WTC11 (cell line): ENCODE results near the gene USP15. TPM values are rescaled to one million over a fixed set of nuclear protein-coding genes. Genes with fewer than 3 reads are reported as not detected.

Source experiments
- ATAC-seq: fragments of 200-7000 bp; cut with Tn5 transposase; 2 replicates; pipeline ENCODE4 v1.10.0; 2021; ENCODE audit warnings: mild to moderate bottlenecking, moderate library complexity
- CTCF ChIA-PET: fragments of 300-600 bp; sonication (Branson Sonifier 250); formaldehyde crosslinking; loops from one replicate; lab custom pipeline; 2021; ENCODE audit warnings: antibody characterized with exemption; lab: Charles Lee
- POLR2A ChIA-PET: fragments of 350-600 bp; sonication (Branson Sonifier 250); formaldehyde crosslinking; loops from one replicate; lab custom pipeline; 2021; ENCODE audit warnings: antibody characterized with exemption; lab: Charles Lee
- DNase-seq: peaks from one replicate; pipeline ENCODE4 v3.0.0; 2021; ENCODE audit warnings: low spot score
- H3K27ac Mint-ChIP-seq: 2 replicates; pipeline ENCODE4 v1.8.0; 2021; ENCODE audit warnings: mixed read lengths
- H3K27me3 Mint-ChIP-seq: 2 replicates; pipeline ENCODE4 v1.8.0; 2021; ENCODE audit warnings: low read depth, mild to moderate bottlenecking, moderate library complexity, mixed read lengths
- H3K36me3 Mint-ChIP-seq: 2 replicates; pipeline ENCODE4 v1.8.0; 2021; ENCODE audit warnings: mixed read lengths
- H3K4me1 Mint-ChIP-seq: 2 replicates; pipeline ENCODE4 v1.8.0; 2022; ENCODE audit warnings: mixed read lengths
- H3K4me3 Mint-ChIP-seq: 2 replicates; pipeline ENCODE4 v1.8.0; 2021; ENCODE audit warnings: mild to moderate bottlenecking, moderate library complexity, mixed read lengths
- H3K9me3 Mint-ChIP-seq: 2 replicates; pipeline ENCODE4 v1.8.0; 2021; ENCODE audit warnings: mixed read lengths
- ARID4B ChIP-seq: sonication (generic); formaldehyde crosslinking; IDR thresholded peaks from 2 replicates; pipeline ENCODE4 v1.8.0; 2023; ENCODE audit warnings: missing genetic modification reagents, mild to moderate bottlenecking, borderline replicate concordance
- ATF3 ChIP-seq: sonication (generic); formaldehyde crosslinking; conservative IDR thresholded peaks from 2 replicates; pipeline ENCODE4 v1.8.1; 2022; ENCODE audit warnings: mild to moderate bottlenecking, missing genetic modification reagents
- CREM ChIP-seq: sonication (generic); formaldehyde crosslinking; IDR thresholded peaks from 2 replicates; pipeline ENCODE4 v1.8.1; 2022; ENCODE audit warnings: mild to moderate bottlenecking, missing genetic modification reagents, moderate library complexity
- EMX1 ChIP-seq: fragments of 250-450 bp; sonication (Bioruptor Pico); IDR thresholded peaks from 2 replicates; pipeline ENCODE4 v1.8.0; 2021; ENCODE audit warnings: mild to moderate bottlenecking
- ERG ChIP-seq: fragments of 250-450 bp; sonication (Bioruptor Pico); IDR thresholded peaks from 2 replicates; pipeline ENCODE4 v1.8.0; 2021; ENCODE audit warnings: mild to moderate bottlenecking
- ETV6 ChIP-seq: sonication (generic); formaldehyde crosslinking; IDR thresholded peaks from 2 replicates; pipeline ENCODE4 v1.8.1; 2022; ENCODE audit warnings: mild to moderate bottlenecking, missing genetic modification reagents
- FOXJ3 ChIP-seq: sonication (generic); formaldehyde crosslinking; IDR thresholded peaks from 2 replicates; pipeline ENCODE4 v1.9.0; 2021; ENCODE audit warnings: missing genetic modification reagents, mild to moderate bottlenecking, borderline replicate concordance
- GABPB1 ChIP-seq: sonication (generic); formaldehyde crosslinking; IDR thresholded peaks from 2 replicates; pipeline ENCODE4 v1.8.1; 2023; ENCODE audit warnings: mild to moderate bottlenecking, missing genetic modification reagents
- GRHL2 ChIP-seq: fragments of 250-450 bp; sonication (Bioruptor Pico); IDR thresholded peaks from 2 replicates; pipeline ENCODE4 v1.8.0; 2022; ENCODE audit warnings: mild to moderate bottlenecking, moderate library complexity; ENCODE audit not compliant: insufficient replicate concordance, severe bottlenecking
- JUN ChIP-seq: sonication (generic); formaldehyde crosslinking; IDR thresholded peaks from 2 replicates; pipeline ENCODE4 v1.8.0; 2023; ENCODE audit warnings: mild to moderate bottlenecking, missing genetic modification reagents
- MXD4 ChIP-seq: fragments of 250-450 bp; sonication (Bioruptor Pico); IDR thresholded peaks from 2 replicates; pipeline ENCODE4 v1.8.0; 2021; ENCODE audit warnings: mild to moderate bottlenecking, moderate library complexity, borderline replicate concordance
- NR1H2 ChIP-seq: sonication (generic); formaldehyde crosslinking; IDR thresholded peaks from 2 replicates; pipeline ENCODE4 v1.9.0; 2021; ENCODE audit warnings: mild to moderate bottlenecking, moderate library complexity, missing genetic modification reagents
- OVOL2 ChIP-seq: fragments of 250-450 bp; sonication (Bioruptor Pico); IDR thresholded peaks from 2 replicates; pipeline ENCODE4 v1.9.0; 2021; ENCODE audit warnings: mild to moderate bottlenecking, borderline replicate concordance
- RELA ChIP-seq: sonication (generic); formaldehyde crosslinking; IDR thresholded peaks from 2 replicates; pipeline ENCODE4 v1.8.1; 2022; ENCODE audit warnings: missing genetic modification reagents, mild to moderate bottlenecking, borderline replicate concordance
- SMAD3 ChIP-seq: sonication (generic); formaldehyde crosslinking; IDR thresholded peaks from 2 replicates; pipeline ENCODE4 v1.8.0; 2022; ENCODE audit warnings: missing genetic modification reagents, mild to moderate bottlenecking, borderline replicate concordance
- SOX15 ChIP-seq: fragments of 250-450 bp; sonication (Bioruptor Pico); IDR thresholded peaks from 2 replicates; pipeline ENCODE4 v1.9.0; 2021; ENCODE audit warnings: mild to moderate bottlenecking
- TEAD4 ChIP-seq: sonication (generic); formaldehyde crosslinking; IDR thresholded peaks from 2 replicates; pipeline ENCODE4 v1.8.0; 2022; ENCODE audit warnings: mild to moderate bottlenecking, missing genetic modification reagents
- USF2 ChIP-seq: sonication (generic); formaldehyde crosslinking; IDR thresholded peaks from 2 replicates; pipeline ENCODE4 v1.8.1; 2023; ENCODE audit warnings: mild to moderate bottlenecking, missing genetic modification reagents, moderate library complexity
- ZNF121 ChIP-seq: sonication (generic); formaldehyde crosslinking; IDR thresholded peaks from 2 replicates; pipeline ENCODE4 v1.8.0; 2023; ENCODE audit warnings: missing genetic modification reagents
- ZNF219 ChIP-seq: sonication (generic); formaldehyde crosslinking; IDR thresholded peaks from 2 replicates; pipeline ENCODE4 v1.8.0; 2023; ENCODE audit warnings: missing genetic modification reagents, mild to moderate bottlenecking, borderline replicate concordance
- ZNF263 ChIP-seq: sonication (generic); formaldehyde crosslinking; IDR thresholded peaks from 2 replicates; pipeline ENCODE4 v1.8.1; 2022; ENCODE audit warnings: low read depth, mild to moderate bottlenecking, moderate library complexity, missing genetic modification reagents
- ZNF396 ChIP-seq: fragments of 250-450 bp; sonication (Bioruptor Pico); IDR thresholded peaks from 2 replicates; pipeline ENCODE4 v1.8.0; 2021; ENCODE audit warnings: mild to moderate bottlenecking, moderate library complexity, borderline replicate concordance
- total RNA-seq: library from RNA; stranded (reverse); gene quantifications from 3 replicates; pipeline ENCODE4 v1.2.3, GENCODE V29; 2021
- TF ChIP-seq, protein P1 (sequence below): sonication (generic); formaldehyde crosslinking; IDR thresholded peaks from 2 replicates; pipeline ENCODE4 v1.8.1; 2022; ENCODE audit warnings: low read depth, mild to moderate bottlenecking, moderate library complexity, missing genetic modification reagents, borderline replicate concordance
- TF ChIP-seq, protein P2 (sequence below): sonication (generic); formaldehyde crosslinking; IDR thresholded peaks from 2 replicates; pipeline ENCODE4 v1.8.0; 2022; ENCODE audit warnings: mild to moderate bottlenecking, missing genetic modification reagents
- TF ChIP-seq, protein P3 (sequence below): fragments of 200-600 bp; IDR thresholded peaks from 2 replicates; pipeline ENCODE4 v1.8.0; 2022; ENCODE audit warnings: antibody characterized with exemption
- TF ChIP-seq, protein P4 (sequence below): sonication (generic); formaldehyde crosslinking; IDR thresholded peaks from 2 replicates; pipeline ENCODE4 v1.8.1; 2023; ENCODE audit warnings: mild to moderate bottlenecking, missing genetic modification reagents

The USP15 gene
- total RNA-seq, 1 experiment from 2014 or later: 37.2 TPM

DNA sequence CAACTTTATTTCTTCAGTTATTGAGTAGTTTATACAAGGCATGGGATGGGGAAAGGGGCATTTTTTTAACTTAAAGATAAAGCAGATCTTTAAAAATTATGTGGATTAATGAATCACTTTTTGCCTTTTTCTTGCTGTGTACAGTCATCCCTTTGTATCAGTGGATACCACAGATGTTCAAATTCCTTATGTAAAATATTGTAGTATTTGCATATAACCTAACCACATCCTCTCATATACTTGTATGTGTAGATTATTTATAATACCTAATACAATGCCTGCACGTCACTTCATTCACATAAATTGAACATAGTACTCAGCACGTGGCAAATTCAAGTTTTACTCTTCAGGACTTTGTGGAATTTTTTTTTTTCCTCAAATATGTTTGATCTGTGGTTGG lies 139.9 kb downstream of the USP15 start:
- DNase-seq: no peak
- Mint-ChIP-seq H3K36me3 (no peaks in the 10 kb centered on the region), H3K27me3 (no peaks in the 10 kb centered on the region), H3K4me1 (no peaks in the 10 kb centered on the region), H3K4me3 (no peak overlapping the region)
- CTCF ChIA-PET: no interaction called here
- TF ChIP-seq NR1H2 (CRISPR knock-in tag) (no peak), ARID4B (no peak), ZNF121 (no peak), OVOL2 (CRISPR knock-in tag) (no peak), RELA (CRISPR knock-in tag) (no peak), SMAD3 (CRISPR knock-in tag) (no peak), USF2 (CRISPR knock-in tag) (no peak), EMX1 (CRISPR knock-in tag) (no peak), CREM (no peak), GRHL2 (no peak)
- TF ChIP-seq, protein P1, sequence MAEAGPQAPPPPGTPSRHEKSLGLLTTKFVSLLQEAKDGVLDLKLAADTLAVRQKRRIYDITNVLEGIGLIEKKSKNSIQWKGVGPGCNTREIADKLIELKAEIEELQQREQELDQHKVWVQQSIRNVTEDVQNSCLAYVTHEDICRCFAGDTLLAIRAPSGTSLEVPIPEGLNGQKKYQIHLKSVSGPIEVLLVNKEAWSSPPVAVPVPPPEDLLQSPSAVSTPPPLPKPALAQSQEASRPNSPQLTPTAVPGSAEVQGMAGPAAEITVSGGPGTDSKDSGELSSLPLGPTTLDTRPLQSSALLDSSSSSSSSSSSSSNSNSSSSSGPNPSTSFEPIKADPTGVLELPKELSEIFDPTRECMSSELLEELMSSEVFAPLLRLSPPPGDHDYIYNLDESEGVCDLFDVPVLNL: no peak
- TF ChIP-seq, all 79 proteins: peak for 0
- no peaks in the 10 kb centered on the region for H3K9me3 Mint-ChIP-seq
- ATAC-seq: no peak
- POLR2A ChIA-PET: no interaction called here
- no peak overlapping the region for H3K27ac Mint-ChIP-seq

DNA sequence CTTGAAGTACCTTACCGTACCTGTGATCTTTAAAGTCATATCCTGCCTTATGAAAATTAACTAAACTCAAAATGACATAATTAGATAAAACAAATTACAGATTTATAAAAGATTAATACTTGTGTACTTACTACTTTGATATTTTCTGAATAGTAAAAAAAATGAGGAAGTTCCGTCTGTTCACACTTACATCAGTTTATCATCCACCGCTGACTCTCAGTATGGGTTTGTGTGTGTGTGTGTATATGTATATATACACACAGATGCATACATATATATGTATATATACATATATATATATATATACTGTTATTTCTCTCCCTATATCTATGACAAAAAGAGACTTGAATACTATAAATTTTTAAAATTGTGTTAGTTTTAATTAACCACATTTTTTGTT lies 141.4 kb downstream of the USP15 start:
- DNase-seq (no peak), ATAC-seq (no peak)
- Mint-ChIP-seq H3K4me3 (no peak overlapping the region), H3K4me1 (no peaks in the 10 kb centered on the region), H3K9me3 (no peaks in the 10 kb centered on the region), H3K36me3 (no peaks in the 10 kb centered on the region), H3K27ac (no peak overlapping the region), H3K27me3 (no peaks in the 10 kb centered on the region)
- POLR2A ChIA-PET: no interaction called here
- CTCF ChIA-PET: no interaction called here
- no peak for TF ChIP-seq ETV6 (CRISPR knock-in tag)
- TF ChIP-seq ZNF263 (CRISPR knock-in tag): no peak
- no peak for TF ChIP-seq ZNF121
- no peak for TF ChIP-seq GABPB1 (CRISPR knock-in tag)
- no peak for TF ChIP-seq FOXJ3 (CRISPR knock-in tag)
- TF ChIP-seq MXD4: no peak
- no peak for TF ChIP-seq TEAD4 (CRISPR knock-in tag)
- TF ChIP-seq, protein P2, sequence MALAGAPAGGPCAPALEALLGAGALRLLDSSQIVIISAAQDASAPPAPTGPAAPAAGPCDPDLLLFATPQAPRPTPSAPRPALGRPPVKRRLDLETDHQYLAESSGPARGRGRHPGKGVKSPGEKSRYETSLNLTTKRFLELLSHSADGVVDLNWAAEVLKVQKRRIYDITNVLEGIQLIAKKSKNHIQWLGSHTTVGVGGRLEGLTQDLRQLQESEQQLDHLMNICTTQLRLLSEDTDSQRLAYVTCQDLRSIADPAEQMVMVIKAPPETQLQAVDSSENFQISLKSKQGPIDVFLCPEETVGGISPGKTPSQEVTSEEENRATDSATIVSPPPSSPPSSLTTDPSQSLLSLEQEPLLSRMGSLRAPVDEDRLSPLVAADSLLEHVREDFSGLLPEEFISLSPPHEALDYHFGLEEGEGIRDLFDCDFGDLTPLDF (CRISPR knock-in tag): no peak
- no peak for TF ChIP-seq ERG (CRISPR knock-in tag)
- TF ChIP-seq, protein P3, sequence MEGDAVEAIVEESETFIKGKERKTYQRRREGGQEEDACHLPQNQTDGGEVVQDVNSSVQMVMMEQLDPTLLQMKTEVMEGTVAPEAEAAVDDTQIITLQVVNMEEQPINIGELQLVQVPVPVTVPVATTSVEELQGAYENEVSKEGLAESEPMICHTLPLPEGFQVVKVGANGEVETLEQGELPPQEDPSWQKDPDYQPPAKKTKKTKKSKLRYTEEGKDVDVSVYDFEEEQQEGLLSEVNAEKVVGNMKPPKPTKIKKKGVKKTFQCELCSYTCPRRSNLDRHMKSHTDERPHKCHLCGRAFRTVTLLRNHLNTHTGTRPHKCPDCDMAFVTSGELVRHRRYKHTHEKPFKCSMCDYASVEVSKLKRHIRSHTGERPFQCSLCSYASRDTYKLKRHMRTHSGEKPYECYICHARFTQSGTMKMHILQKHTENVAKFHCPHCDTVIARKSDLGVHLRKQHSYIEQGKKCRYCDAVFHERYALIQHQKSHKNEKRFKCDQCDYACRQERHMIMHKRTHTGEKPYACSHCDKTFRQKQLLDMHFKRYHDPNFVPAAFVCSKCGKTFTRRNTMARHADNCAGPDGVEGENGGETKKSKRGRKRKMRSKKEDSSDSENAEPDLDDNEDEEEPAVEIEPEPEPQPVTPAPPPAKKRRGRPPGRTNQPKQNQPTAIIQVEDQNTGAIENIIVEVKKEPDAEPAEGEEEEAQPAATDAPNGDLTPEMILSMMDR: no peak
- no peak for TF ChIP-seq ZNF219 (CRISPR knock-in tag)
- TF ChIP-seq, protein P4, sequence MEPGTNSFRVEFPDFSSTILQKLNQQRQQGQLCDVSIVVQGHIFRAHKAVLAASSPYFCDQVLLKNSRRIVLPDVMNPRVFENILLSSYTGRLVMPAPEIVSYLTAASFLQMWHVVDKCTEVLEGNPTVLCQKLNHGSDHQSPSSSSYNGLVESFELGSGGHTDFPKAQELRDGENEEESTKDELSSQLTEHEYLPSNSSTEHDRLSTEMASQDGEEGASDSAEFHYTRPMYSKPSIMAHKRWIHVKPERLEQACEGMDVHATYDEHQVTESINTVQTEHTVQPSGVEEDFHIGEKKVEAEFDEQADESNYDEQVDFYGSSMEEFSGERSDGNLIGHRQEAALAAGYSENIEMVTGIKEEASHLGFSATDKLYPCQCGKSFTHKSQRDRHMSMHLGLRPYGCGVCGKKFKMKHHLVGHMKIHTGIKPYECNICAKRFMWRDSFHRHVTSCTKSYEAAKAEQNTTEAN (CRISPR knock-in tag): no peak
- TF ChIP-seq ATF3 (CRISPR knock-in tag): no peak
- no peak for TF ChIP-seq SOX15 (CRISPR knock-in tag)
- TF ChIP-seq ZNF396 (CRISPR knock-in tag): no peak
- no peak for TF ChIP-seq JUN (CRISPR knock-in tag)
